ENCODE data around the gene ASTN2.
"Not testable (repeated sequence)": the region's sequence is repeated elsewhere in the genome, so short reads cannot be mapped to it uniquely, and the experiment has no call there.

ASTN2 gene

GRCh38 chr9:116717150-116717549, 697.7 kb downstream of the ASTN2 start:
- DNase-seq: no peak

GRCh38 chr9:116716438-116716837, 698.4 kb downstream of the ASTN2 start:
- DNase-seq: no peak

GRCh38 chr9:116715751-116716150, 699.1 kb downstream of the ASTN2 start:
- DNase-seq: no peak

GRCh38 chr9:116713271-116713670, 701.6 kb downstream of the ASTN2 start:
- DNase-seq: no peak

- no peak for DNase-seq
Observed at GRCh38 chr9:116712781-116713180, 702.1 kb downstream of the ASTN2 start.

- no peak for DNase-seq
Observed at GRCh38 chr9:116706310-116707290, 708.3 kb downstream of the ASTN2 start.

GRCh38 chr9:116705531-116705930, 709.3 kb downstream of the ASTN2 start:
- DNase-seq: no peak

- no peak for DNase-seq
Observed at GRCh38 chr9:116704470-116704869, 710.4 kb downstream of the ASTN2 start.

GRCh38 chr9:116703634-116704033, 711.2 kb downstream of the ASTN2 start:
- no peak for DNase-seq

GRCh38 chr9:116701940-116702642, 712.8 kb downstream of the ASTN2 start:
- no peak for DNase-seq

- no peak for DNase-seq
Observed at GRCh38 chr9:116700882-116701865, 713.7 kb downstream of the ASTN2 start.

GRCh38 chr9:116700279-116700678, 714.6 kb downstream of the ASTN2 start:
- no peak for DNase-seq

GRCh38 chr9:116697887-116698286, 717.0 kb downstream of the ASTN2 start:
- DNase-seq: no peak

GRCh38 chr9:116697362-116697761, 717.5 kb downstream of the ASTN2 start:
- no peak for DNase-seq

GRCh38 chr9:116695438-116695837, 719.4 kb downstream of the ASTN2 start:
- DNase-seq: no peak

GRCh38 chr9:116694785-116695291, 720.0 kb downstream of the ASTN2 start:
- no peak for DNase-seq

GRCh38 chr9:116693233-116693731, 721.6 kb downstream of the ASTN2 start:
- no peak for DNase-seq

- no peak for DNase-seq
Observed at GRCh38 chr9:116692616-116693015, 722.2 kb downstream of the ASTN2 start.

GRCh38 chr9:116691607-116692006, 723.2 kb downstream of the ASTN2 start:
- DNase-seq: no peak

GRCh38 chr9:116690805-116691204, 724.1 kb downstream of the ASTN2 start:
- not testable (repeated sequence) for DNase-seq

- no peak for DNase-seq
Observed at GRCh38 chr9:116689486-116690032, 725.3 kb downstream of the ASTN2 start.

Measured in NCI-H2227 treated with DMSO at 0.1 percent for 48 hours (cell line).